ENCODE measurements around the gene PYGB.

The PYGB gene

GRCh38 chr20:25346349-25346748, 98.5 kb downstream of the PYGB start:
- no peaks in the 10 kb centered on the region for H3K4me1 ChIP-seq (ENCODE audit: insufficient read depth, insufficient read length)
- H3K36me3 ChIP-seq (ENCODE audit: insufficient read depth, insufficient read length, low read length): no peaks in the 10 kb centered on the region
- no peak for DNase-seq (ENCODE audit: low read depth, low spot score)
- no peak overlapping the region for H3K9ac ChIP-seq (ENCODE audit: insufficient read length, low read depth)
- H3K27me3 ChIP-seq (ENCODE audit: insufficient read depth, insufficient read length): no peaks in the 10 kb centered on the region
- no peaks in the 10 kb centered on the region for H3K9me3 ChIP-seq (ENCODE audit: insufficient read depth, low read length)
- TF ChIP-seq SUZ12 (IDR thresholded peaks at IDR 0.05; ENCODE audit: extremely low read depth, insufficient read depth, insufficient read length) (no peak), YY1 (IDR thresholded peaks at IDR 0.05; ENCODE audit: insufficient read depth, insufficient read length) (no peak), ZNF274 (IDR thresholded peaks at IDR 0.05; ENCODE audit: low read depth, low read length) (no peak)
- no peak overlapping the region for H3K4me3 ChIP-seq (ENCODE audit: insufficient read length, low read depth)

All from NT2/D1 (cell line).